HG02943 (cell line): ENCODE results near the gene ARAP1.
"Not testable (repeated sequence)": the region's sequence is repeated elsewhere in the genome, so short reads cannot be mapped to it uniquely, and the experiment has no call there.

Experiments
- ATAC-seq: cut with Tn5 transposase; IDR thresholded peaks from one replicate; pipeline ENCODE4 v1.9.1; 2021; ENCODE audit warnings: mild to moderate bottlenecking, low read depth, moderate library complexity; ENCODE audit not compliant: unreplicated experiment

ARAP1 gene

DNA sequence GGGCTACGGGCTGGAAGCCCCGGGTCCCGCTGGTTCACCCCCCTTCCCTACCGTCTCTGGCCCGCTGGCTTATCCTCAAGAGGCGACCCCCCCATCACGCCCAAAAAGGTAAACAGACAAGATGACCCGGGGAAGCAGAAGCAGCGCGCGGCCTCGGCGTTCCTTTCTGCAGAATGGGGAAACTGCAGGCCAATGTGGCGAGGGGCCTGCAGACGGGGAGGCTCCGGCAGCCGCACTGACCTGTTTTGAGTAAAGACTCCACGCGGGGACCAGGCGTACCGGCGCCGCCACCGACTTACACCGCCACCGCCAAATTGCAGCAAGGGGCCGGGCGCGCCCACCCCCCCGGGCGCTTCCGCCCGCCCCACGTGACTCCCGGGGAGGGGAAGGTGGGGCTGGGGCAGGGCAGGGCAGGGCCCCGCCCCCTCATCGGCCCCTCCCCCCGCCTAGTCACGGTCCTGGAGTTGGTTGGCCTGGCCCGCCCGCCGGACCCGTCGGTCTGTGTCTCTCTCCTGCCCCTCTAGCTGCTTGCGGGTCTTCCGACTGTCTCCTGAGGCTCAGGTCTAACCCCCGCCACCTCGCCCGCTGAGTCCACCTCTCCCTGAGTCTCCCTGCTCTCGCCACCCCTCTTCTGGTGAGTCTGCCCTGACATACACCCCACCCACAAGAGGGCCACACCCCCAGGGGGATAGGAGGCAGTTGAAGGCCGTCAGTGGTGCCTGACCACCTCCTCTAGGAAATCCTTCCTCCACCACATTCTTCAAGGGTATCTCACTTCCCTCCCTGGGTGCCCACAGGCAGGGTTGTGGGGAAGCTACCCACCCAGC is at the start of gene ARAP1:
Gene ARAP1, minus strand, starts transcription at position 321 of the 827 bp plus-strand sequence. CDS start 25,280 bp downstream, outside the sequence.
- ATAC-seq = no peak

DNA sequence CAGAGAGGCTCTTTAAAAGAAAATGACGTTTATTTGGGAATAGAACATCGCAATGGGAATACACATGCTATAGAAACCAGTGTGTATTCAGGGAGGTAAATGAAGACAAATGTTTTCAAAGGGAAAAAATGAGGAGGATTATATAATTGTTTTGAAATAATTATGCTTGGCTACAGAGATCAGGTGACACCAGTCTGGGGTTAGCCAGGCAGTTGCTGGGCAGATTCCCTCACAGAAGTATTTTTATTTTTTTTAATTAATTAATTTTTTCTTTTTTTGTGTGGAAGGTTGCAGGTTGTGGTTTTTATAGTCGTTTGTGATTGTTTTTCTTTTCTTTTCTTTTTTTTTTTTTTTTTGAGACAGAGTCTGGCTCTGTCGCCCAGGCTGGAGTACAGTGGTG is 47.2 kb upstream of the ARAP1 start:
- ATAC-seq = no peak

DNA sequence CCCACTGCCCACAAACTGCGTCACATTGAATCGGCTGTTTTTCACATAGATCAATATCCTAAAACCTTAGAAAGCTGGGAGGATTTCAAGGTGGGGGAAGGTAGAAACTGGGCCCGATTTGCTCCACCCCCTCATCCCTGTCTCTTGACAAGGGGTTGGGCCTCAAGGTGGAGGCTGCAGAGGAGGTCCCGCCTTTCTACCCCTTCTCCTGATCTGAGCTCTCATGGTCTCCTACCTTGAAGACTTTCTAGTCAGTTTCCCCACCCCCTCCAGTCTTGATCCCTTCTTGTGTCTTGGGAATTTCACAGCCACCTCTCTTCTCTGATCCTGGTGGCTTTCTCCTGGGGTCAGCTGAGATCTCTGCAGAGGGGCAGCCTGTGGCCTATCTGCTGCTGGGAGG is 46.2 kb upstream of the ARAP1 start:
- ATAC-seq = no peak

DNA sequence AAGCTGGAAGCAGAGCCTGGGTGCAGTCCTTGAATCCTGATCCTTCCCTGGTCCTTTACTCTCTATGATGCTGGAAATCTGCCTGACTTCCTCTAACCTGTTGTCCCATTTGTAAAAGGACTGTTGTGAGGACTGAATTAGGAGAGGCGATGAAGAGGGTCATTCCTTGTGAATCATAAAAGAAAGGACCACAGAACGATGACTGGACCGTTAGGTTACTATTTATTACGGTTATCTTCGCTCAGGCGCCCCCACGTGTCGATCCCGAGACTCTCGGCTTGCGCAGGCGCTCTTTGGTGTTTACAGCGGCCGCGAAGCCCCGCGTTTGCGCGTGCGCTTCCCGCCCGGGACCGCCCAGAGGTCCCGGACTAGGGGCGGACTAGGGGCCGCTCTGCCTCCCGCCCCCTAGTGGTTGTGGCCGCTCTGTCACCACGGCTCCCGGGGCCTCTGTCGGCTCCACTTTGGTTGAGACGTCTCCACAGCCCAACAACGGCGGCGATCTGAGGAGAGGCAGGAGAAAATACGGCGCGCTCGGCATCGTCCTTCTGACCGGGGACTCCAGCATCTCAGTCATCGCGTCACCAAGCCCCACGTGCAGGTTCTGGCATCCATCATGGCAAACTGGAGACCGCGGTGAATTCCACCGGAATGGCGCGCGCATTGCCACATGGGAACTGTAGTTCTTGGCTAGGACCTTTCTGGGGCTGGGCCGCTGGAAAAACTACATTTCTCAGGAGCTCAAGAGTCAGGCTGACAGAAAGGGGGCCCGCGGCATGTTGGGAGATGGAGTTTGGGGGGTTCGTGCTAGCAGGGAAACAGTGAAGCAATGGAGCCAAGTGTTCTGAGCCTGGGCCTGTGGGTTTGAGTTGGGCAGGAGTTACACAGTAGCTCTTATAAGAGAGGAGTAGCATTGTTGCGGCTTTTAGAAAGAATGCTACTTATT is 41.5 kb upstream of the ARAP1 start, which contains the start of gene STARD10:
Gene STARD10, minus strand, starts transcription at position 623 of the 943 bp plus-strand sequence. CDS start 12,866 bp downstream, outside the sequence.
- ATAC-seq = peak; percentile 85

DNA sequence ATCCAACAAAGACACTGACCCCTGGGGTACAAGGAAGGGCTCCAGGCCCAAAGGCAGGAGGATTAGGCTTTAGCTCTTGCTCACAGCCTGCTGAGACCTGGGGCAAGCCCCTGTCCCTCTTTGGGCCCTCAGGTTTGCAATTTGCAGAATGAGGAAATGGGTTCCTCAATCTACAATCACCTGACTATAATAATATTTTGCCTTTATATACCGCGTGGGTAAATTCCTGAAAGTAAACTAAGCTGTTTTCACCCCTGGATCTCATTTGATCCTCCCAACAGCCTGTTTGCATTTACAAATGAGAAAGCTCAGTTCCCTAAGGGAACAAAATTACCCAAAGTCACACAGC is 40.8 kb upstream of the ARAP1 start:
- no peak for ATAC-seq

DNA sequence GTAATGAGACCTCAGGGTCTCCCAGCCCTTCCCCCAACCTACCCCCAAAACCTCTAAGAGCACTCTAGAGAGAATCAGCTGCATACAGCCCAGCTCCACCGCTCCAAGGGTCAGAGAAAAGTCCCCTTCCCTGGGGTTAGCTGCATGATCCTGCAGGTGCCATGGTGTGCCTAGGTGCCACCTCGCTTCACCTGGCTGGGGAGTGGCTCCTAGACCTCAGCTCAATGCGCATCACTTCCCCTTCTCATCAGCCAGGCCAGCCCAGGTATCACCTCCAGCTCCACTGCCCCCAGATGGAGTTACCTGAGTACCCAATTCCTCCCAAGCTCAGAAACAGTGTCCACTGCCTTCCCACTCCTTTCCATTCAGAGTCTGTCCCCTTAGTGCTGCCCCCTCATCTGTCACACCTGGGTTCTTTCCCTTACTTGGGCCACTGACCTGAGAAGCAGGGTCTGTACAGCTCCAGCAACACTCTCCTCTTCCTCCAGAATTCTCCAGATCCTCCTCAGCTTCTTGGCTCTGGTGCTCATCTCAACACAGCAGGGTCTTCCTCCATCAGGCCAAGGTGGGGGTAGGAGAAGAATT is 40.3 kb upstream of the ARAP1 start:
- ATAC-seq = no peak

DNA sequence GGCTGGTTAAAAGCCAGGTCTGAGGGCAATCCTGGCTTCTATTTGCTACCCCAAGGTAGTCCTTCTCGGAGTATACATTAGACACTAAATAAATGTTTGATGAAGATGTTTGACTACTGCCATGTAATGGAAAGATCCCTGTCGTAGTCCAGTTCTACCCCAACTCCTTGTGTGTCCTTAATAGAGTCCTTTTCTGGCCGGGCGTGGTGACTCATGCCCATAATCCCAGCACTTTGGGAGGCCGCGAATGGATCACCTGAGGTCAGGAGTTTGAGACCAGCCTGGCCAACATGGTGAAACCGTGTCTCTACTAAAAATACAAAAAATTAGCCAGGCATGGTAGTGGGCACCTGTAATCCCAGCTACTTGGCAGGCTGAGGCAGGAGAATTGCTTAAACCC is 39.0 kb upstream of the ARAP1 start:
- ATAC-seq = not testable (repeated sequence)

DNA sequence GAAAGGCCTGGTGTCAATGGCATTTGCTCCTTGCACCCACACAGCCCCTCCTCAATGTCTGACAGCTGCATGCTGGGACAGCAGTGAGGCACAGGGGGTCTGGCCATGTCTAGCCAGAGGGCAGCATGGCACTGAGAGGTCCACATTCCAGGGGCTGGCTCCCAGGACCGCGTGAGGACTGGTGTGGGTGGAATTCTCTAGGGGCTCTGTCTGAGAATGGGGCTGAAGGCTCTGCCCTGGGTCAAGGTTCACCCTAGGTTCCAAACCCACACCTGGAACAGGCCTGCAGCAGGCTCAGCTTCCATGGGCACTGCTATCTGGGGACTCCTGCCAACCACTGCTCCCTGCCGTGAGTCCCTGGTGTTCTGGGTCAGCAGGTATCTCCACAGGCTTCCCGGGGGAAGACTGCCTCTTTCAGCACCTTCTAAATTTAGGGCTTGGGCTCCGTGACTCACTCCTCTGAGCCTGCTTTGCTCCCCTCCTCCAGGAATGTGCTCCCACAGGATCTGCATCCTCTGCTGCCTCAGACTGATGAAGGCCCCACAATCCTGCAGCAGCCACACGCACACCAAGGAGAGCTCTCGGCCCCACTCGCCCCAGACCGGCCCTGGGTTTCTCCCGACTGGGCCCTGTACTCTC is 37.4 kb upstream of the ARAP1 start:
- no peak for ATAC-seq

DNA sequence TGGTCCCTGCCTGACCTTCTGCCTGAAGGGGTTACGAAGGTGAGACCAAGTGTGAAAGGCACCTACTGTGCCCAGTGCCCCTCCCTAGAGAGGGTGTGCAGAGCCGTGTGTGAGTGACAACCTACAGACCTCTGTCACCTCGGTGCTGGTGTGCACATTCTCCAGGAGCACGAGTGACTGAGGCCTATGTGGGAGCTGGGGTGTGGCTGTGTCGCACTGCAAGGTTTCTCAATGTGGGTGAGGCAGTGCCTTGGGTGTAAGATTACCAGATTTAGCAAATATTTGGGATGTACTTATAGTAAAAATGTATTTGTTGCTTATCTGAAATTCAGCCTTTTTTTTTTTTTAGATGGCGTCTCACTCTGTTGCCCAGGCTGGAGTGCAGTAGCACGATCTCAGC is 36.0 kb upstream of the ARAP1 start:
- no peak for ATAC-seq

DNA sequence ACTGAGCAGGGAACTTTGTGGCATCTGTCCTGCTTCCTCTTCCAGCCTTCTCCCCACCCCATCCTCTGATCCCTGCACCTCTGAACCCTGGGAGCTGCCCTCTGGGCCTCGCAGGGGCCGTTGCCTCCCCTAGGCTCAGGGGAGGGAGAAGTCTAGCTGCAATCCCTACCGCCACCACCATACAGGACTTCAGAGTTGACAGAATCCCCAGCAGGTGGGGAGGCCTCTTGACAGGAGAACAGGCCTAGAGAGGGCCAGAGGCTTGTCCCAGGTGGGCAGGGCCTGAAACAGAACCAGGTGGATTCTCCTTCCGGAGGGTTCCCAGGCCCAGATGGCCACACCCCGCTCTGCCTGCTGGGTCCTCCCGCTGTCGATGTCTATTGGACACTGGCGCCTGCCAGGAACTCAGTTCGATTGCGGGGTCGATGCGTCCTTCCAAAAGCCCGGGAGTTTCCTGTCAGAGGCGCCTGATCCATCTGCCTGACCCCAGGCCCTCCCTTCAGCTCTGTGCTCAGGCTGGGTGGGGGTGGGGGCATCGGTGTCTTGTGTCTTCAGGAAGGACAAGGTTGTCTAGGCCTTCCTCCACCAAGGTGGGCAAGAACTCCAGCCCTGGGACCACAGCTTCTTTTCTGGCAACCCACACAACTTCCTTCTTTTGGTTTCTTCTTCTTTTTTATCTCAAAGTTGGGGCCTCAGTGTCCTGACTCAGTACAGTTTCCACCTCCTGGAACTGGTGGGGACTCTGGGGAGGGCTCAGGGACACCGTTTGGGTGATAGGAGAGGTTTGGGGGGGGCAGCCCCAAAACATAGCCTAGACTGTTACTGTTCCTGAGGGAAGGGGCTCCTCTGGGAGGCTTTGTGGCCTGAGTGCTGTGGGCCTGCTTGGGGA is 35.3 kb upstream of the ARAP1 start:
- no peak for ATAC-seq

DNA sequence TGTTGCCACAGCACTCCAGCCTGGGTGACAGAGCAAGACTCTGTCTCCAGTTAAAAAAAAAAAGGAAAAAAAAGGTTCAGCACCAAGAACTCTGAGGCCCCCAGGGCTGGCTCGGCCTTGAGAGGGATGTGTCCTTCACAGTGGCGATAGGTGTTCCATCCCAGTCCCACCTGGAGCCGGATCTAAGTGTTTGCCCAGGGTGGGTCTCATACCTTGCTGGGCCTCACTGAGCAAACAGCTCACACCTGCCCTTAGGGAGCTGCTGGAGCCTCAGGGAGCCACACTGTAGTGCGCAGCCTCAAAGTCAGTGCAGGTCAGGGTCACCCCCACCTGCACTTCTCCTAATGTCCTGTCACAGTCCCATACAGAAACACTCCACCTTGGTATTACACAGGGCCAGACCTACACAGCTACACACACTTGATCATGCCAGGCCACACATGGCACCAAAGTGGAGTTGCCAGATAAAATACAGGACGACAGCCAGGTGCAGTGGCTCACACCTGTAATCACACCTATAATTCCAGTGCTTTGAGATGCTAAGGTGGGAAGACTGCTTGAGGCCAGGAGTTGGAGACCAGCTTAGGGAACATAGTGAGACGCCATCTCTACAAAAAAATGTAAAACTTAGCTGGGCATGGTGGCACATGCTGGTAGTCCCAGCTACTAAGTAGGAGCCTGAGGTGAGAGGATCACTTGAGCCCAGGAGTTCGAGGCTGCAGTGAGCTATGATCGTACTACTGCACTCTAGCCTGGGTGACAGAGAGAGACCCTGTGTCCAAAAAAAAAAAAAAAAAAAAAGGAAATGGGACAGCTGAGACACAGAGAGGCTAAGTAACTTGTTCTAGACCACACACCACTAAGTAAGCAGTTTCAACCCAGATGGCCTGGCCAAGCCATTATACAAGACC is 34.4 kb upstream of the ARAP1 start:
- ATAC-seq = no peak

DNA sequence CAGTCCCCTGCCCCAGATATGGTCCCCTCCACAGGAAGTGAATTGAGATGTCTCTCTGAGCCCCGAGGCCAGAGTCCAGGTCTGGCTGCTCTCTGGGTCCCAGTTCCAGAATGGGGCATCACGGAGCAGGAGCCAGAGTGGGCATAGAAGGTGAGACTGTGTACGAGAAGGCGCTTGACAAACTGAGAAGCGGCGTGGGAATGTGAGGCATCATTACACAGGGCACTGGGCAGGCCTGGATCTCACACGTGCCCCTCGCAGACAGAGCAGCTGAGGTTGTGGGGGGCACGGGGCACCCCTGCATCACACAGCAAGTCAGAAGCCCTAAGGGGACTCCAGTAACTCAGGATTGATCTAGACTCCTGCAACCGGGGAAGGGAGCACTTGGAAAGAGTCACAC is 32.5 kb upstream of the ARAP1 start:
- ATAC-seq = no peak

DNA sequence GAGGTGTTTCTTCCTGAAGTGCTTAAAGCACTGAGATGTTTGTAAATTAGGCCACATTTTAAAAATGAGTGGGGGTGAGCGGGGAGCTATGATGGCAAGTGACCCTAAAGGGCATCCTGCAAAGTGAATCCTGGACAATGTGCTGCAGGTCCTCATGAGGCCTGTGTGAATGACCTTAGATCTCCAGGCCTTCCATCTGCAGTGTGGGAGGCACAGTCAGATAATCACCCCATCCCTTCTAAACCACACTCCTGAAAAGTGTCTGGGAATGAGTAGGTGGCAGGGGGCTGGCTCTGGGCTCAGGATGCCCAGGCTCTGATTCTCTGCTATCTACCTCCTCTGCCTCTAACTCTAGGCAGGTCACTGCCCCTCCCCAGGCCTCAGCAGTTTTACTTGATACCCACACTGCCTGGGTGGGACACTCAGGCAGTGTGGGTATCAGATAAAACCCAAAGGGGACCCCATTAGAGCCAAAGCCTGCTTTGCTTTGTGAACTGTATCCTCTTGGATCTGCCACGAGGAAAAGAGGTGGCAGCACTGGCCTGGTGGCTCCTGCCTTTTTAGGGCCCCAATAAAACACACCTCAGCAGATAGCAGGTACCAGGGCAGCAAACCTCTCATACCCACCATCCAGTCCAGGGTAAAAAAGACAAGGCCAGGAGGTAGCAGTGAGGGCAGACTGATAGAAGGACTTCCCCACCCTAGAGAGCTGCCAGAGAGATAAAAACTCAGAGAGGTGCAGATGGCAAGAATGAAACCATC is 31.1 kb upstream of the ARAP1 start:
- no peak for ATAC-seq

DNA sequence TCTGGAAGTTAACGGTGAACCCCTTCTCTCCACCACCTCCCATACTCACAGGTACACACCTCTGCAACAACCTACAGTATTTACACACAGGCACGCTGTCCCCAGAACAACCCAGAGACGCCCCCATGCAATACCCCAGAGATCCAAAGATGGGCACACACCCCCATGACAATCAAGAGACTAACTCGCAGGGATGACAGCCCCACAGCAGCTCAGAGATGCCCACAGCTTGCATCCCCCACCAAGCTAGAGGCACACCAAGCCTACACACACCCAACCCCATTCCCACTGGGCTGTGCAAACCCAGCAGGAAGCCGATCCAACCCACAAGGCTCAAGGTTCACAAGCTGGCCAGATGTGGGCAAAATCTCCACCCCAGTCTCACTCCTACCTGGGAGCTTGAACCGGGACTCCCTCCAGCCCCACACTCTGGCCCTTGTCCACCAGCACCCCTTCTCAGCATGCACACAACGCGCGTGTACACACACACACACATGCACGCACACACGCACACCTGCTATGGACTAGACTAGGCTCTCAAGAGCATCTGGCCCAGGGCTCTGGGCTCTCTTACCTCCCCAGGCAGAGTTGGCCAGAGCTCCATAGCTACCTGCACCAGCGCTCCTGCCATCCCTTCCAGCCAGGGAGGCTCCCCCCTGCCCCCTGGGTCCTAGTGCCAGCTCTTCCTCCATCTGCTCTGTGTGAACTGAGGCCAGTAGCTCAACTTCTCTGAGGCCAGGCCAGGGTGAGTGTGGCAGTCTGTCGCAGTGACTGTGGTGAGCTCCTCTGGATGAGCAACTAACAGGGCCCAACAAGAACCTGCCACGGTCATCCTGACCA is 30.1 kb upstream of the ARAP1 start:
- no peak for ATAC-seq

DNA sequence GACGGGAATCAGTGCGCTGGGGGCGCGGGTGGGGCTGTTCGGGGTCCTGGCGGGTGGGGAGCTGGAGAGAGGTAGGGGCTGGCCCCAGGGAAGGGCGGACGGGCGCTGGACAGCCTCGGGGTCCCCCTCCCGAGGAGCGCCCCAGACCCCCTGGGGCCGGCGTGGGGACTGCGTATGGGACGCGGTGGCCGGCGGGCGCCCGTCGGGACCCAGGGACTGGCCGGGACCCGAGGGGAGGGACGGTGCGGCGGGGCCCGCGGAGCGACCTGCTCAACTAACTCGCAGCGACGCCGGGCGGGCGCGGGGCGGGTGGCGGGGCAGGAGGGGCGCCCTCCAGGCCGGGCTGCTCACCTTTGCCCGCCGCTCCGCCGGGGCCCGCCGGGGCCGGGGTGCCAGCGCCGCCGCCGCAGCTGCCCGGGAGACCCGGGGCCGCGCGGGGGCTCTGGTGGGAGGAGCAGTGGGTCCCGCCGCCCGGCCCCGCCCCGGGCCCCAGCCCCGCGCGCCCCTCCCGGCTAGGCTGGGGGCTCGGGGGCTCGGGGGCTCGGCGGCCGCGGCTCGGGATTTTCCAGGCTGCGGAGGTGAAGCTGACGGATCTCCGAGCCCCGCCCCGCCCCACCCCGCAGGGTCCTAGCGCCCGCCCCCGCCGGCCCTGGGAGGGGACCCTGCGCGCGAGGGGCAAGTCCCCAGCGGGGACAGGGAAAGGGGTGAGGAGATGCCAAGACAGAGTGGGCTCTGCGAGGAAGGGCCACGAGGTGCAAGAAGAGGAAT is 29.3 kb upstream of the ARAP1 start:
- ATAC-seq = no peak

DNA sequence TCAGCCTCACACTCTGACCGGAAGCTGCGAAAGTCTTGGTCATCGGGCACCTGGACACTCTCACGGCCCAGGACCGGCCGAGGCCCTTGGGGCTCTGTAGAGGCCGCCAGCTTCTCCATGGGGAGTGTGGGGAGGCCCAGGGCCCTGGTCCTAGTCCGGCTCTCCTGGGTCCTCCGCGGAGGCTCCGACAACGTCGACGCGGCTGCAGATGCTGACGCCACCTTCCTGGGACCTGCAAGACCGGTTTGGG is 28.8 kb upstream of the ARAP1 start:
- no peak for ATAC-seq
